ENCODE results near the gene PTPRT. TPM values are rescaled to one million over a fixed set of nuclear protein-coding genes. Genes with fewer than 3 reads are reported as not detected.

PTPRT gene
- total and polyA plus RNA-seq, 4 donors: 0.14 to 2.8 (median 0.40) TPM

DNA sequence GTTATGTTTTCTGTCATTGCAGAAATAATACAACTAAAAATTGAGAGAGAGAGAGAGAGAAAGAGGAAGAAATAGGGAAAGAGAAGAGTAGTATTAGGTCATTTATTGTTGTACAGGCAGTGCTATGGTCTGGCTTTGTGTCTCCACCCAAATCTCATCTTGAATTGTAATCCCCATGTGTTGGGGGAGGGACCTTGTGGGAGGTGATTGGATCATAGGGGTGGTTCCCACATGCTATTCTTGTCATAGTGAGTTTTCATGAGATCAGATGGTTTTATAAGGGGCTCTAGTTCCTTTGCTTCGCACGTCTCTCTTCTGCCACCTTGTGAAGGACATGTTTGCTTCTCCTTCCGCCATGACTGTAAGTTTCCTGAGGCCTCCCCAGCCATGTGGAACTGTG lies 894.1 kb downstream of the PTPRT start:
- Histone ChIP-seq H3K9ac (ENCODE audit: low read depth in 1 of 2, low read length in 2 of 2) (no peak overlapping the region), H3K4me3 (ENCODE audit: low read depth in 1 of 3, low read length in 3 of 3) (no peak overlapping the region), H3K27ac (ENCODE audit: low read depth in 1 of 2, low read length in 2 of 2) (no peak overlapping the region), H3K36me3 (ENCODE audit: control insufficient read depth in 4 of 4, insufficient read depth in 3 of 4, low read depth in 1 of 4, low read length in 3 of 4) (no peaks in the 10 kb centered on the region), H3K9me3 (ENCODE audit: control insufficient read depth in 4 of 4, low read length in 3 of 4) (no peaks in the 10 kb centered on the region), H3K4me1 (ENCODE audit: control insufficient read depth in 4 of 4, insufficient read depth in 4 of 4, low read length in 3 of 4) (no peaks in the 10 kb centered on the region), H3K27me3 (ENCODE audit: control insufficient read depth in 4 of 4, insufficient read depth in 4 of 4, low read length in 3 of 4) (no peaks in the 10 kb centered on the region)
- DNase-seq (ENCODE audit: low spot score): no peak
- WGBS: 84% methylated on average over 3 of the region's 3 CpGs
- no peak for TF ChIP-seq HNF4G (IDR thresholded peaks at IDR 0.05)
- no peak for TF ChIP-seq JUND (IDR thresholded peaks at IDR 0.05)
- TF ChIP-seq, protein P1, sequence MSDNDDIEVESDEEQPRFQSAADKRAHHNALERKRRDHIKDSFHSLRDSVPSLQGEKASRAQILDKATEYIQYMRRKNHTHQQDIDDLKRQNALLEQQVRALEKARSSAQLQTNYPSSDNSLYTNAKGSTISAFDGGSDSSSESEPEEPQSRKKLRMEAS (IDR thresholded peaks at IDR 0.05): no peak
- TF ChIP-seq TAF1 (conservative IDR thresholded peaks at IDR 0.05): no peak
- no peak for TF ChIP-seq SP1 (IDR thresholded peaks at IDR 0.05)

DNA sequence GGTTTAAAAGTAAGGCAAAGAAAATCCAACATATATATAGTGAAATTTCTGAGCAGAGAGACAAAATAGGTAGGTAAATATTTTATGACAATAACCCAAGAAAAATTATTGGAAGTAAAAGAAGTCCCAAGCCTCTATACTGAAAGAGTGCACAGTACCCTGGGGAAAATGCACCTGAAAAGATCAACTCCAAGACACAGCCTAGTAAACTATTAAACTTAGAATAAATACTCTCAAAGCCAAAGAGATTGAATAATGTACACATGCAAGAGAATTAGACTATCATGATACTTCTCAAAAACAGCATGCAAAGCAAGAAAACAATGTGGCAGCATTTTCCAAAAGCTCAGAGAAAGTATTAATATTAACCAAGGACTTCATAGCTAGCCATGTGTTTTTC lies 894.7 kb downstream of the PTPRT start:
- no peaks in the 10 kb centered on the region for H3K27me3 ChIP-seq (ENCODE audit: control insufficient read depth in 4 of 4, insufficient read depth in 4 of 4, low read length in 3 of 4)
- H3K4me3 ChIP-seq (ENCODE audit: low read depth in 1 of 3, low read length in 3 of 3): no peak overlapping the region
- H3K4me1 ChIP-seq (ENCODE audit: control insufficient read depth in 4 of 4, insufficient read depth in 4 of 4, low read length in 3 of 4): no peaks in the 10 kb centered on the region
- DNase-seq (ENCODE audit: low spot score): no peak
- H3K27ac ChIP-seq (ENCODE audit: low read depth in 1 of 2, low read length in 2 of 2): no peak overlapping the region
- no peaks in the 10 kb centered on the region for H3K9me3 ChIP-seq (ENCODE audit: control insufficient read depth in 4 of 4, low read length in 3 of 4)
- no peak overlapping the region for H3K9ac ChIP-seq (ENCODE audit: low read depth in 1 of 2, low read length in 2 of 2)
- no peaks in the 10 kb centered on the region for H3K36me3 ChIP-seq (ENCODE audit: control insufficient read depth in 4 of 4, insufficient read depth in 3 of 4, low read depth in 1 of 4, low read length in 3 of 4)
- no peak for TF ChIP-seq NR2F2 (IDR thresholded peaks at IDR 0.05)
- no peak for TF ChIP-seq RXRA (IDR thresholded peaks at IDR 0.05)
- no peak for TF ChIP-seq FOXA2 (IDR thresholded peaks at IDR 0.05)
- no peak for TF ChIP-seq SP1 (IDR thresholded peaks at IDR 0.05)
- TF ChIP-seq, protein P2, sequence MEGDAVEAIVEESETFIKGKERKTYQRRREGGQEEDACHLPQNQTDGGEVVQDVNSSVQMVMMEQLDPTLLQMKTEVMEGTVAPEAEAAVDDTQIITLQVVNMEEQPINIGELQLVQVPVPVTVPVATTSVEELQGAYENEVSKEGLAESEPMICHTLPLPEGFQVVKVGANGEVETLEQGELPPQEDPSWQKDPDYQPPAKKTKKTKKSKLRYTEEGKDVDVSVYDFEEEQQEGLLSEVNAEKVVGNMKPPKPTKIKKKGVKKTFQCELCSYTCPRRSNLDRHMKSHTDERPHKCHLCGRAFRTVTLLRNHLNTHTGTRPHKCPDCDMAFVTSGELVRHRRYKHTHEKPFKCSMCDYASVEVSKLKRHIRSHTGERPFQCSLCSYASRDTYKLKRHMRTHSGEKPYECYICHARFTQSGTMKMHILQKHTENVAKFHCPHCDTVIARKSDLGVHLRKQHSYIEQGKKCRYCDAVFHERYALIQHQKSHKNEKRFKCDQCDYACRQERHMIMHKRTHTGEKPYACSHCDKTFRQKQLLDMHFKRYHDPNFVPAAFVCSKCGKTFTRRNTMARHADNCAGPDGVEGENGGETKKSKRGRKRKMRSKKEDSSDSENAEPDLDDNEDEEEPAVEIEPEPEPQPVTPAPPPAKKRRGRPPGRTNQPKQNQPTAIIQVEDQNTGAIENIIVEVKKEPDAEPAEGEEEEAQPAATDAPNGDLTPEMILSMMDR (IDR thresholded peaks at IDR 0.05; ENCODE audit: low read depth, low read length, missing input control): no peak
- TF ChIP-seq, protein P3, sequence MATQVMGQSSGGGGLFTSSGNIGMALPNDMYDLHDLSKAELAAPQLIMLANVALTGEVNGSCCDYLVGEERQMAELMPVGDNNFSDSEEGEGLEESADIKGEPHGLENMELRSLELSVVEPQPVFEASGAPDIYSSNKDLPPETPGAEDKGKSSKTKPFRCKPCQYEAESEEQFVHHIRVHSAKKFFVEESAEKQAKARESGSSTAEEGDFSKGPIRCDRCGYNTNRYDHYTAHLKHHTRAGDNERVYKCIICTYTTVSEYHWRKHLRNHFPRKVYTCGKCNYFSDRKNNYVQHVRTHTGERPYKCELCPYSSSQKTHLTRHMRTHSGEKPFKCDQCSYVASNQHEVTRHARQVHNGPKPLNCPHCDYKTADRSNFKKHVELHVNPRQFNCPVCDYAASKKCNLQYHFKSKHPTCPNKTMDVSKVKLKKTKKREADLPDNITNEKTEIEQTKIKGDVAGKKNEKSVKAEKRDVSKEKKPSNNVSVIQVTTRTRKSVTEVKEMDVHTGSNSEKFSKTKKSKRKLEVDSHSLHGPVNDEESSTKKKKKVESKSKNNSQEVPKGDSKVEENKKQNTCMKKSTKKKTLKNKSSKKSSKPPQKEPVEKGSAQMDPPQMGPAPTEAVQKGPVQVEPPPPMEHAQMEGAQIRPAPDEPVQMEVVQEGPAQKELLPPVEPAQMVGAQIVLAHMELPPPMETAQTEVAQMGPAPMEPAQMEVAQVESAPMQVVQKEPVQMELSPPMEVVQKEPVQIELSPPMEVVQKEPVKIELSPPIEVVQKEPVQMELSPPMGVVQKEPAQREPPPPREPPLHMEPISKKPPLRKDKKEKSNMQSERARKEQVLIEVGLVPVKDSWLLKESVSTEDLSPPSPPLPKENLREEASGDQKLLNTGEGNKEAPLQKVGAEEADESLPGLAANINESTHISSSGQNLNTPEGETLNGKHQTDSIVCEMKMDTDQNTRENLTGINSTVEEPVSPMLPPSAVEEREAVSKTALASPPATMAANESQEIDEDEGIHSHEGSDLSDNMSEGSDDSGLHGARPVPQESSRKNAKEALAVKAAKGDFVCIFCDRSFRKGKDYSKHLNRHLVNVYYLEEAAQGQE (IDR thresholded peaks at IDR 0.05): no peak
- no peak for TF ChIP-seq GABPA (IDR thresholded peaks at IDR 0.05 in 1 of 2, conservative IDR thresholded peaks at IDR 0.05 in 1 of 2)
- no peak for TF ChIP-seq HNF4G (IDR thresholded peaks at IDR 0.05)
- TF ChIP-seq, protein P1 (IDR thresholded peaks at IDR 0.05): no peak
- TF ChIP-seq FOXA1 (IDR thresholded peaks at IDR 0.05): no peak

DNA sequence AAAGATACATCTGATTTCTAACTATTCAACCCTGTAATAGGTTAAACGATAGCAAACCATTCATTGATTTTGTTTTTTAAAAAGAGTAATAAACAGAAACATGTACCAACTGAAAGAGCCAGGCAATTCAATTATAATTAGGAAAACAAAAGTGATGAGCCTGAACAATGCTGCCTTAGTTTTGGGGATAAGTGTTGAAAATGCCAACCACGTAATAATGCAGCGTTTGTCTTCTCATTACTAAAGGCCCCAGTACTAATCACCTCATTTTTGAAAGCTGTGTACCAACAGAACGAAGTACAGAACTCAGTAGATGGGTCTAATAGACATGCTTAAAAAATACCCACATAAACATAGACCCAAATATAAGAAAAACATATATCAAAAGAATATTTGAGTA lies 907.9 kb downstream of the PTPRT start:
- WGBS: 76% methylated on average over 4 of the region's 4 CpGs
- no peaks in the 10 kb centered on the region for H3K36me3 ChIP-seq (ENCODE audit: control insufficient read depth in 4 of 4, insufficient read depth in 3 of 4, low read depth in 1 of 4, low read length in 3 of 4)
- H3K27me3 ChIP-seq (ENCODE audit: control insufficient read depth in 4 of 4, insufficient read depth in 4 of 4, low read length in 3 of 4): no peaks in the 10 kb centered on the region
- no peak overlapping the region for H3K27ac ChIP-seq (ENCODE audit: low read depth in 1 of 2, low read length in 2 of 2)
- no peak overlapping the region for H3K9ac ChIP-seq (ENCODE audit: low read depth in 1 of 2, low read length in 2 of 2)
- H3K4me3 ChIP-seq (ENCODE audit: low read depth in 1 of 3, low read length in 3 of 3): no peak overlapping the region
- H3K9me3 ChIP-seq (ENCODE audit: control insufficient read depth in 4 of 4, low read length in 3 of 4): peaks cover 0 to 9% (median 1%) of the 10 kb centered on the region in 4 donors
- DNase-seq (ENCODE audit: low spot score): no peak
- H3K4me1 ChIP-seq (ENCODE audit: control insufficient read depth in 4 of 4, insufficient read depth in 4 of 4, low read length in 3 of 4): no peaks in the 10 kb centered on the region
- TF ChIP-seq FOXA1 (IDR thresholded peaks at IDR 0.05): no peak

Data from liver (tissue), 9 donors.